ENCODE data around the gene CNTNAP2. TPM values are rescaled to one million over a fixed set of nuclear protein-coding genes. Genes with fewer than 3 reads are reported as not detected.

The CNTNAP2 gene
- total and polyA plus RNA-seq, 2 of the 4 experiments (the other 2 are of a cell fraction), result not detected

GRCh38 chr7:148163246-148163645 is 2046.6 kb downstream of the CNTNAP2 start:
- BruUV-seq (replicated peaks), result no TSS peak
- H3K9me3 ChIP-seq (ENCODE audit: control insufficient read depth, insufficient read depth, low read length), result peaks cover 14% of the 10 kb centered on the region
- H3K23ac ChIP-seq (ENCODE audit: low read depth, low read length), result no peak overlapping the region
- no peak overlapping the region for H3K4ac ChIP-seq (ENCODE audit: low read depth, low read length)
- no peak overlapping the region for H3K9ac ChIP-seq (ENCODE audit: low read depth, low read length)
- H3K18ac ChIP-seq (ENCODE audit: low read depth, low read length), result no peak overlapping the region
- no peaks in the 10 kb centered on the region for H3K36me3 ChIP-seq (ENCODE audit: control insufficient read depth, insufficient read depth, low read length)
- no peak overlapping the region for H2BK120ac ChIP-seq (ENCODE audit: low read depth, low read length)
- intact Hi-C loops (cut with micrococcal nuclease) (no loop called here), in situ Hi-C loops (cut with MboI; ENCODE audit: low sequenced_read_pairs) (no loop called here), dilution Hi-C loops (cut with HindIII; ENCODE audit: low sequenced_read_pairs, unreplicated experiment) (no loop called here)
- ChIA-PET CTCF (no interaction called here), POLR2A (ENCODE audit: unreplicated experiment) (no interaction called here)
- ATAC-seq (ENCODE audit: low read depth) (no peak), DNase-seq (no peak)
- H3K27me3 ChIP-seq (ENCODE audit: control insufficient read depth, insufficient read depth, low read length), result no peaks in the 10 kb centered on the region
- H3K4me2 ChIP-seq (ENCODE audit: low read depth, low read length), result no peak overlapping the region
- no peak overlapping the region for H2BK5ac ChIP-seq (ENCODE audit: low read depth, low read length, poor library complexity, severe bottlenecking)
- H4K91ac ChIP-seq (ENCODE audit: insufficient read depth, low read depth, low read length), result no peak overlapping the region
- no peak overlapping the region for H4K5ac ChIP-seq (ENCODE audit: low read depth, low read length)
- no peaks in the 10 kb centered on the region for H3K4me1 ChIP-seq (ENCODE audit: control insufficient read depth, insufficient read depth, low read length)
- no peak overlapping the region for H2AK9ac ChIP-seq (replicated peaks; ENCODE audit: low read depth, low read length, poor library complexity)
- H4K20me1 ChIP-seq (ENCODE audit: insufficient read depth, low read length), result no peaks in the 10 kb centered on the region
- WGBS, 2 experiments (ENCODE audit: extremely low coverage in 2 of 2, insufficient read length in 1 of 2), result no CpG with 5 or more reads among the region's 1 CpG
- no peak overlapping the region for H2BK20ac ChIP-seq (ENCODE audit: low read depth, low read length)
- no peak overlapping the region for H2AK5ac ChIP-seq (ENCODE audit: low read depth, low read length)
- H2AFZ ChIP-seq (replicated peaks; ENCODE audit: low read length, poor library complexity), result no peak overlapping the region
- no peaks in the 10 kb centered on the region for H3K79me1 ChIP-seq (ENCODE audit: low read depth in 1 of 2, low read length in 2 of 2)
- no peaks in the 10 kb centered on the region for H3K9me1 ChIP-seq (ENCODE audit: insufficient read depth, low read length)
- H4K8ac ChIP-seq (ENCODE audit: low read depth in 2 of 2, low read length in 2 of 2), result no peak overlapping the region
- no peak overlapping the region for H3K14ac ChIP-seq (replicated peaks; ENCODE audit: low read depth, low read length)
- no peak overlapping the region for H3K27ac ChIP-seq (ENCODE audit: insufficient read depth, low read length)
- no peak overlapping the region for H2BK15ac ChIP-seq (ENCODE audit: low read depth, low read length)
- no peak overlapping the region for H3K56ac ChIP-seq (ENCODE audit: extremely low read depth, insufficient read depth, low read length)
- no peak for TF ChIP-seq USF2 (IDR thresholded peaks at IDR 0.05; ENCODE audit: low read depth, low read length)
- no peak for TF ChIP-seq MAZ (IDR thresholded peaks at IDR 0.05; ENCODE audit: borderline replicate concordance, low read depth, low read length)
- no peak for TF ChIP-seq RFX5 (IDR thresholded peaks at IDR 0.05; ENCODE audit: low read depth, low read length)
- no peak for TF ChIP-seq ELK1 (IDR thresholded peaks at IDR 0.05; ENCODE audit: borderline replicate concordance, low read depth, low read length)
- no peak overlapping the region for H3K4me3 ChIP-seq (ENCODE audit: insufficient read depth, low read depth, low read length)
